Measurements from ENCODE around the gene THSD4. TPM values are rescaled to one million over a fixed set of nuclear protein-coding genes. Genes with fewer than 3 reads are reported as not detected.

The THSD4 gene
- total and polyA plus RNA-seq, 2 donors: 23.9 to 75.1 TPM

GRCh38 chr15:71088683-71089082 is 26.6 kb upstream of the THSD4 start:
- no peak for DNase-seq (ENCODE audit: extremely low spot score)
- no peak overlapping the region for H3K4me3 ChIP-seq (ENCODE audit: low read depth, low read length)
- no peaks in the 10 kb centered on the region for H3K4me1 ChIP-seq (ENCODE audit: insufficient read depth)
- 94% methylated on average over 1 of the region's 1 CpG for WGBS
- H3K27ac ChIP-seq (ENCODE audit: low read depth): no peak overlapping the region
- H3K36me3 ChIP-seq (ENCODE audit: insufficient read depth): no peaks in the 10 kb centered on the region

GRCh38 chr15:71089801-71090200 is 25.5 kb upstream of the THSD4 start:
- no peak overlapping the region for H3K27ac ChIP-seq (ENCODE audit: low read depth)
- 25% methylated on average over 1 of the region's 1 CpG for WGBS
- no peaks in the 10 kb centered on the region for H3K4me1 ChIP-seq (ENCODE audit: insufficient read depth)
- no peaks in the 10 kb centered on the region for H3K36me3 ChIP-seq (ENCODE audit: insufficient read depth)
- no peak for DNase-seq (ENCODE audit: extremely low spot score)
- H3K4me3 ChIP-seq (ENCODE audit: low read depth, low read length): no peak overlapping the region

GRCh38 chr15:71091601-71092000 is 23.7 kb upstream of the THSD4 start:
- no peaks in the 10 kb centered on the region for H3K36me3 ChIP-seq (ENCODE audit: insufficient read depth)
- no peak overlapping the region for H3K27ac ChIP-seq (ENCODE audit: low read depth)
- no peaks in the 10 kb centered on the region for H3K4me1 ChIP-seq (ENCODE audit: insufficient read depth)
- H3K4me3 ChIP-seq (ENCODE audit: low read depth, low read length): no peak overlapping the region
- DNase-seq (ENCODE audit: extremely low spot score): no peak
- 68% methylated on average over 1 of the region's 1 CpG for WGBS

GRCh38 chr15:71092056-71092600 is 23.1 kb upstream of the THSD4 start:
- no peaks in the 10 kb centered on the region for H3K4me1 ChIP-seq (ENCODE audit: insufficient read depth)
- H3K4me3 ChIP-seq (ENCODE audit: low read depth, low read length): no peak overlapping the region
- no peak for DNase-seq (ENCODE audit: extremely low spot score)
- 90% methylated on average over 7 of the region's 7 CpGs for WGBS
- no peak overlapping the region for H3K27ac ChIP-seq (ENCODE audit: low read depth)
- H3K36me3 ChIP-seq (ENCODE audit: insufficient read depth): no peaks in the 10 kb centered on the region

- H3K4me3 ChIP-seq (ENCODE audit: low read depth, low read length): no peak overlapping the region
- DNase-seq (ENCODE audit: extremely low spot score): no peak
- no peak overlapping the region for H3K27ac ChIP-seq (ENCODE audit: low read depth)
- WGBS: 72% methylated on average over 11 of the region's 11 CpGs
- H3K36me3 ChIP-seq (ENCODE audit: insufficient read depth): no peaks in the 10 kb centered on the region
- H3K4me1 ChIP-seq (ENCODE audit: insufficient read depth): no peaks in the 10 kb centered on the region
These were observed 21.9 kb upstream of the THSD4 start for GRCh38 chr15:71093054-71094024.

GRCh38 chr15:71094137-71094536 is 21.1 kb upstream of the THSD4 start:
- Histone ChIP-seq H3K4me1 (ENCODE audit: insufficient read depth) (no peaks in the 10 kb centered on the region), H3K36me3 (ENCODE audit: insufficient read depth) (no peaks in the 10 kb centered on the region), H3K27ac (ENCODE audit: low read depth) (no peak overlapping the region), H3K4me3 (ENCODE audit: low read depth, low read length) (no peak overlapping the region)
- WGBS: 97% methylated on average over 2 of the region's 2 CpGs
- DNase-seq (ENCODE audit: extremely low spot score): no peak

GRCh38 chr15:71096676-71097075 is 18.6 kb upstream of the THSD4 start:
- no peak for DNase-seq (ENCODE audit: extremely low spot score)
- WGBS: 44% methylated on average over 3 of the region's 3 CpGs
- Histone ChIP-seq H3K4me1 (ENCODE audit: insufficient read depth) (no peaks in the 10 kb centered on the region), H3K27ac (ENCODE audit: low read depth) (no peak overlapping the region), H3K36me3 (ENCODE audit: insufficient read depth) (no peaks in the 10 kb centered on the region), H3K4me3 (ENCODE audit: low read depth, low read length) (no peak overlapping the region)

- 97% methylated on average over 4 of the region's 4 CpGs for WGBS
- no peaks in the 10 kb centered on the region for H3K36me3 ChIP-seq (ENCODE audit: insufficient read depth)
- no peak overlapping the region for H3K4me3 ChIP-seq (ENCODE audit: low read depth, low read length)
- DNase-seq (ENCODE audit: extremely low spot score): no peak
- H3K27ac ChIP-seq (ENCODE audit: low read depth): no peak overlapping the region
- no peaks in the 10 kb centered on the region for H3K4me1 ChIP-seq (ENCODE audit: insufficient read depth)
These were observed 17.4 kb upstream of the THSD4 start for GRCh38 chr15:71097890-71098289.

- no peak for DNase-seq (ENCODE audit: extremely low spot score)
- Histone ChIP-seq H3K4me3 (ENCODE audit: low read depth, low read length) (no peak overlapping the region), H3K27ac (ENCODE audit: low read depth) (no peak overlapping the region), H3K4me1 (ENCODE audit: insufficient read depth) (no peaks in the 10 kb centered on the region), H3K36me3 (ENCODE audit: insufficient read depth) (no peaks in the 10 kb centered on the region)
- 76% methylated on average over 1 of the region's 1 CpG for WGBS
These were observed 16.4 kb upstream of the THSD4 start for GRCh38 chr15:71098920-71099319.

GRCh38 chr15:71103102-71103676 is 12.1 kb upstream of the THSD4 start:
- H3K36me3 ChIP-seq (ENCODE audit: insufficient read depth): no peaks in the 10 kb centered on the region
- DNase-seq (ENCODE audit: extremely low spot score): no peak
- 47% methylated on average over 2 of the region's 2 CpGs for WGBS

GRCh38 chr15:71104636-71105035 is 10.6 kb upstream of the THSD4 start:
- H3K36me3 ChIP-seq (ENCODE audit: insufficient read depth): no peaks in the 10 kb centered on the region
- no peaks in the 10 kb centered on the region for H3K4me1 ChIP-seq (ENCODE audit: insufficient read depth)
- WGBS: 87% methylated on average over 7 of the region's 7 CpGs
- DNase-seq (ENCODE audit: extremely low spot score): no peak
- H3K27ac ChIP-seq (ENCODE audit: low read depth): no peak overlapping the region
- H3K4me3 ChIP-seq (ENCODE audit: low read depth, low read length): no peak overlapping the region

More at GRCh38 chr15:71103102-71103676, 12.1 kb upstream of the THSD4 start:
- Histone ChIP-seq H3K4me1 (ENCODE audit: insufficient read depth) (no peaks in the 10 kb centered on the region), H3K27ac (ENCODE audit: low read depth) (no peak overlapping the region), H3K4me3 (ENCODE audit: low read depth, low read length) (no peak overlapping the region)

GRCh38 chr15:71105444-71105843 is 9.8 kb upstream of the THSD4 start:
- no peaks in the 10 kb centered on the region for H3K4me1 ChIP-seq (ENCODE audit: insufficient read depth)
- 90% methylated on average over 2 of the region's 2 CpGs for WGBS
- DNase-seq (ENCODE audit: extremely low spot score): no peak
- no peak overlapping the region for H3K4me3 ChIP-seq (ENCODE audit: low read depth, low read length)
- no peak overlapping the region for H3K27ac ChIP-seq (ENCODE audit: low read depth)
- H3K36me3 ChIP-seq (ENCODE audit: insufficient read depth): no peaks in the 10 kb centered on the region

GRCh38 chr15:71106802-71107500 is 8.3 kb upstream of the THSD4 start:
- DNase-seq (ENCODE audit: extremely low spot score): no peak
- H3K4me3 ChIP-seq (ENCODE audit: low read depth, low read length): no peak overlapping the region
- no peaks in the 10 kb centered on the region for H3K36me3 ChIP-seq (ENCODE audit: insufficient read depth)
- WGBS: 86% methylated on average over 4 of the region's 4 CpGs
- H3K4me1 ChIP-seq (ENCODE audit: insufficient read depth): no peaks in the 10 kb centered on the region
- H3K27ac ChIP-seq (ENCODE audit: low read depth): no peak overlapping the region
